K562 (cell line): Measurements from ENCODE around the gene DOCK8.

Experiments
- SUPT5H ChIP-seq: fragments of 450-650 bp; IDR thresholded peaks from 2 replicates; pipeline ENCODE4 v1.6.1; 2016
- TARDBP ChIP-seq: fragments of 450-650 bp; IDR thresholded peaks from 2 replicates; pipeline ENCODE4 v1.6.1; 2016
- ZFX ChIP-seq: sonication (generic); formaldehyde crosslinking; IDR thresholded peaks from 2 replicates; pipeline ENCODE4 v1.8.0; 2022; ENCODE audit warnings: mild to moderate bottlenecking, missing genetic modification reagents, moderate library complexity
- TF ChIP-seq, protein P1 (sequence below), 3 experiments: IDR thresholded peaks in 2 of 3; conservative IDR thresholded peaks in 1 of 3; 2 replicates each; pipeline ENCODE4 v1.5.1; 2011 to 2012; ENCODE audit warnings: low read length in 3 of 3, mild to moderate bottlenecking in 3 of 3, control low read depth in 2 of 3, improper control_type of control experiment in 1 of 3, inconsistent platforms in 1 of 3, low read depth in 1 of 3, mixed read lengths in 1 of 3, moderate library complexity in 1 of 3; ENCODE audit not compliant: insufficient read depth in 2 of 3

GRCh38 chr9:297104-297972 lies 82.7 kb downstream of the DOCK8 start:
- TF ChIP-seq, protein P1, sequence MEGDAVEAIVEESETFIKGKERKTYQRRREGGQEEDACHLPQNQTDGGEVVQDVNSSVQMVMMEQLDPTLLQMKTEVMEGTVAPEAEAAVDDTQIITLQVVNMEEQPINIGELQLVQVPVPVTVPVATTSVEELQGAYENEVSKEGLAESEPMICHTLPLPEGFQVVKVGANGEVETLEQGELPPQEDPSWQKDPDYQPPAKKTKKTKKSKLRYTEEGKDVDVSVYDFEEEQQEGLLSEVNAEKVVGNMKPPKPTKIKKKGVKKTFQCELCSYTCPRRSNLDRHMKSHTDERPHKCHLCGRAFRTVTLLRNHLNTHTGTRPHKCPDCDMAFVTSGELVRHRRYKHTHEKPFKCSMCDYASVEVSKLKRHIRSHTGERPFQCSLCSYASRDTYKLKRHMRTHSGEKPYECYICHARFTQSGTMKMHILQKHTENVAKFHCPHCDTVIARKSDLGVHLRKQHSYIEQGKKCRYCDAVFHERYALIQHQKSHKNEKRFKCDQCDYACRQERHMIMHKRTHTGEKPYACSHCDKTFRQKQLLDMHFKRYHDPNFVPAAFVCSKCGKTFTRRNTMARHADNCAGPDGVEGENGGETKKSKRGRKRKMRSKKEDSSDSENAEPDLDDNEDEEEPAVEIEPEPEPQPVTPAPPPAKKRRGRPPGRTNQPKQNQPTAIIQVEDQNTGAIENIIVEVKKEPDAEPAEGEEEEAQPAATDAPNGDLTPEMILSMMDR (IDR thresholded peaks at IDR 0.05 in 2 of 3, conservative IDR thresholded peaks at IDR 0.05 in 1 of 3; ENCODE audit: insufficient read depth in 2 of 3, low read depth in 1 of 3, low read length in 3 of 3), result no peak
- no peak for TF ChIP-seq ZFX (CRISPR knock-in tag)
- TF ChIP-seq SUPT5H, result no peak
- no peak for TF ChIP-seq TARDBP
